Measurements from ENCODE around the gene ARRB1.
"Not testable (repeated sequence)": the region's sequence is repeated elsewhere in the genome, so short reads cannot be mapped to it uniquely, and the experiment has no call there.

Gene ARRB1

GRCh38 chr11:75344186-75344585, 7.3 kb downstream of the ARRB1 start:
- no peak for DNase-seq (ENCODE audit: low spot score)

- DNase-seq (ENCODE audit: low spot score): no peak
These were observed 8.2 kb downstream of the ARRB1 start for GRCh38 chr11:75342966-75343870.

GRCh38 chr11:75342231-75342918, 9.1 kb downstream of the ARRB1 start:
- DNase-seq (ENCODE audit: low spot score): peak; percentile 65

- no peak for DNase-seq (ENCODE audit: low spot score)
These were observed 9.8 kb downstream of the ARRB1 start for GRCh38 chr11:75341612-75342011.

- no peak for DNase-seq (ENCODE audit: low spot score)
These were observed 11.6 kb downstream of the ARRB1 start for GRCh38 chr11:75339685-75340409.

GRCh38 chr11:75338516-75339208, 12.8 kb downstream of the ARRB1 start:
- DNase-seq (ENCODE audit: low spot score): peak; percentile 61

GRCh38 chr11:75337195-75337654, 14.2 kb downstream of the ARRB1 start:
- DNase-seq (ENCODE audit: low spot score): no peak

- no peak for DNase-seq (ENCODE audit: low spot score)
These were observed 16.5 kb downstream of the ARRB1 start for GRCh38 chr11:75334976-75335375.

GRCh38 chr11:75334402-75334891, 17.0 kb downstream of the ARRB1 start:
- DNase-seq (ENCODE audit: low spot score): no peak

GRCh38 chr11:75333807-75334140, 17.7 kb downstream of the ARRB1 start:
- no peak for DNase-seq (ENCODE audit: low spot score)

- DNase-seq (ENCODE audit: low spot score): no peak
These were observed 18.2 kb downstream of the ARRB1 start for GRCh38 chr11:75333022-75333806.

- DNase-seq (ENCODE audit: low spot score): not testable (repeated sequence)
These were observed 19.7 kb downstream of the ARRB1 start for GRCh38 chr11:75331761-75332160.

GRCh38 chr11:75331304-75331703, 20.2 kb downstream of the ARRB1 start:
- not testable (repeated sequence) for DNase-seq (ENCODE audit: low spot score)

- not testable (repeated sequence) for DNase-seq (ENCODE audit: low spot score)
These were observed 20.6 kb downstream of the ARRB1 start for GRCh38 chr11:75330886-75331285.

GRCh38 chr11:75330291-75330690, 21.2 kb downstream of the ARRB1 start:
- DNase-seq (ENCODE audit: low spot score): no peak

GRCh38 chr11:75328426-75329277, 22.8 kb downstream of the ARRB1 start:
- DNase-seq (ENCODE audit: low spot score): peak; percentile 83

- no peak for DNase-seq (ENCODE audit: low spot score)
These were observed 25.0 kb downstream of the ARRB1 start for GRCh38 chr11:75326439-75326810.

GRCh38 chr11:75325713-75326438, 25.6 kb downstream of the ARRB1 start:
- peak; percentile 83 for DNase-seq (ENCODE audit: low spot score)

GRCh38 chr11:75324740-75325139, 26.7 kb downstream of the ARRB1 start:
- no peak for DNase-seq (ENCODE audit: low spot score)

Data from putamen (tissue), 1 donor.